Activated CD4-positive, alpha-beta T cell treated with anti-CD3 and anti-CD28 coated beads for 1 hour (primary cell): ENCODE measurements around the gene NFATC1.
A peak's percentile ranks its signal among the peaks of the same experiment; 100 is the strongest.

Experiments used
- DNase-seq: peaks from one replicate; pipeline ENCODE4 v3.0.0-alpha.2; 2020

The NFATC1 gene

GRCh38 chr18:79393181-79393634, 2.5 kb upstream of the NFATC1 start:
- DNase-seq: peak; percentile 11

- peak; percentile 17 for DNase-seq
Measured at GRCh38 chr18:79393635-79394533, 1.8 kb upstream of the NFATC1 start.

DNA sequence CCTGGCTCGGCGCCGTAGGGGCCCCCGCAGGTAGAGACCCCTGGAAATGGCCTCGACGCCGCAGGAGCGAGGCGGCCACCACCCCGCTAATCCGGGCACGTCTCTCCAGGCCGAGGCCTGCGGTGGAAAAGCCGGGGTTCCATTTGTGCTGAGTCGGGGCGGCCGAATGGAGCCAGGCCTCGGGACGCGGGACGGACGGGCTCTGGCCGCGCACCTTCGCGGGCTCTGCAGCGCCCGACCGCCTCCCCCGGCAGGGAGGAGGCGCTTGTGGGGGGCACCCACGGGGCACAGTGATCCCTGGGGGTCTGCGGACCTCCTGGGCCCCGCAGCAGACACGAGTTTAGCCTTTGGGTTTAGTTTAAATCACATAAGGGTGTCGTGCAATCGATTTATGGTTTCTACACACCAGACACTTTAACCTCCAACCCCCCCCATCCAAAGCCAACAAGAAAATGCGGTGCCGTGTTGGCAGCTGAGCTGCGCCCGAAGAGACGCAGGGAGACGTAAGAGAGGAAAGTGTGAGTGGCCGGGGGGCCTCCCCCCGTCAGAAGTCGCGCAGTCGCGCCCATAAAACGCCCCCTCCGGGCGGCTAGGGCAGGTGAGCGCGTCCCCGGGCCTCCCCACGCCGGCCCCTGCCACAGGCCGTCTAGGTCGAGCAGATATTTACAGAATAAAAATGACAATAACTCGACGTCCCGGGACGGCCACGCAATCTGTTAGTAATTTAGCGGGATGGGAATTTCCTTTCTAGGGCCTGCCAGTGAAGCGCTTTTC, 1.0 kb upstream of the NFATC1 start:
- peak; percentile 69 for DNase-seq

DNA sequence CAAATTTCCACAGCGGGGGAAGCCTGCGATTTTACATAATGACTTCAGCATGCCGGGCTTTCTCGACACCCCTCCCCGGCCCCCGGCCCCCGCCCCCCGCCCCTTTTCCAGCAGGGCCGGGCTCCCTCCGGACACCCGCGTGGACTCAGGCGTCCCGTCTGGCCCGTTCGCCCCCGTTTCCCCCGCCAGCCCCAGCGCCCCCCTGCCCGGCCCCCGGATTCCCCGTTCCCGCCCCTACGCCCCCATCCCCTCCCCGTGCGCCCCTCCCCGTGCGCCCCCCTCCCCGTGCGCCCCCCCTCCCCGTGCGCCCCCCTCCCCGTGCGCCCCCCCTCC, 456 bp upstream of the NFATC1 start:
- DNase-seq: no peak

- DNase-seq: no peak
Measured at GRCh38 chr18:79396431-79397246, 909 bp downstream of the NFATC1 start.

GRCh38 chr18:79397247-79397829, 1.6 kb downstream of the NFATC1 start:
- DNase-seq: no peak

GRCh38 chr18:79397830-79398761, 2.4 kb downstream of the NFATC1 start:
- DNase-seq: no peak

- no peak for DNase-seq
Measured at GRCh38 chr18:79399275-79400081, 3.7 kb downstream of the NFATC1 start.

- DNase-seq: peak; percentile 62
Measured at GRCh38 chr18:79400091-79400590, 4.4 kb downstream of the NFATC1 start.

DNA sequence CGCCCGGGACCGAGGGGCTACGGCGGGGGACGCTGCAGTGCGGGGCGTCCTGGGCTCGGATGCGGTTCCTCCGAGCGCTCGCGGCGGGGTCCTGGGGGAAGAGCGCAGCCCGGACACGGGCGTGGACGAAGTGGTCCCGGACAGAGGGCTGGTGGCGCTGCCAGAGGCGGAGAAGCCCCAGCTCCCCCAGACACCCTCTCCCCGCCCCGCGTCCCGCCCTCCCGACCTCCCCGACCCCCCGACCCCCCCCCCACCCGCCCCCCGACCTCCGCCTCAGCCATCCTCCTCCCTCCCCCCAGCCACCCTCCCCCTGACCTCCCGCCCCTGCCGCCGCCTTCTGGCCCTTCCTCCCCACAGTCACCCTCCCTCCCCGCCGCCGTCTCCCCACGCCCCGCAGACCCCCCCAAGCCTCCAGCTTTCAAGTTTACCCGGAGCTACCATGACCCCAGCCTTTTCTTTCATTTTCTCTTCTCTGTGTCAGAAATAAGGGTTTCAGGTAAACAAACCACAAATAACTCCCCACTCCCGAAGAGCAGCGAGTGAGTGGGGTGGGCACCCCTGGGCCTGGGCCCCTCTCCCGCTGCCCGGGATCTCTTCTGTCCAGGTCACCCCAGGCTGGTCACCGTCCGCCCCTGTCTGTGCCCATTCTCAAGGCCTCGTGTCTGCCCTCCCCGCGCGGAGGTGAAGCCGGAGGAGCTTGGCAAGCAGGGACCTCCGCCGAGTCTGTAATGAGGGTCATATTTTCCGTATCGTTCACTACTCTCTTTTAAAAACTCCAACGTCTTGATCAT, 5.1 kb downstream of the NFATC1 start:
- DNase-seq: no peak

- no peak for DNase-seq
Measured at GRCh38 chr18:79401494-79402208, 5.9 kb downstream of the NFATC1 start.

DNA sequence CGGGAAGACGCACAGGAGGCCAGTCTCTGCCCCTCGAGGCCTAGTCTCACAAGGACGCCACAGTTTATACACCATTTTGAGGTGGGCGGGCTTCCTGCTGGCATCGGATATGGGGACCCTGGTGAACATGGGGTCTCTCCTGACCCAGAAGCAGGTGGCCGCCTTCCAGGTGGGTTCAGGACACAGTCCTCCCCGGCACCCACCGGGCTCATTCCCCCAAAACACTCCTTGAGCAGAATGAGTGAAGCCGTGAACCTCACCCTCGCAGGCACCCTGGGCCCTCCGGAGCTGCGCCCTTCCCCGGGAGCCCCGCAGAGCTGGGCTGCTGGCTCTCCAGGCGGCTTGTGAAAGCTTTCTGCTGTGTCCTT, 6.5 kb downstream of the NFATC1 start:
- no peak for DNase-seq

DNA sequence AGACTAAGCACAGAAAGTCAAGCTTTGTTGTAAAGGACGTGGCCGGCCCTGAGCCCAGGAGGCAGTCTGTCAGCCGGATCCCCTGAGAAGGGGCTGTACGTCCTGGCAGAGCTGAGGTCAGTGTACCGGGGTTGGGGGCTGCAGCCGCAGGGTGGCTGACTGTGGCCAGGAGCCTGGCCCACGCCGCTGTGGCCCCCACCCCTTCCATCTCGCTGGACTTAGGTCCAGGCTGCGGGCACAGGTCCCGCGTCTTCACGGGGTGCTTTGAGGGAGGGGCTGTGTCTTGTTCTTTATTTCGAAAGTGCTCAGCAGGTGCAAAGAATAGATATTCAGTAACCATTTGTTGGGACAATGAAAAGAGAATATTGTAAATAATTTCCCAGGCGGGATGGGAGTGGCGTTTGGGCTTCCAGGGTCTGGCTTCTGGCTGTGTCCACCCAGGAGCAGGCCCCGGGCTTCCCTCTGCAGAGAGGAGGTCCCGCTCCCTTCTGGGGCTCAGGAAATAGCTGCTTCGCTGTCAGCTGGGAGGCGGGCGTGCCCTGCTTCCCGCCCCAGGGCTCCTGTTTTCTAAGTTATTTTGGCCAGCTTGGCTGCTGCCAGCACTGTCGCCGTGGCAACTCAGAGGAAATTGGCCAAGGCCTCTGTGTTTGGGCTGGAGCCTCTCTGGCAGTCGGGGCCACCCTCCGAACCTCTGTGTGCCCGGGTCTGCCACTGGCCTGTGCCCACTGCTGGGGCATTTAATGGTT, 7.4 kb downstream of the NFATC1 start:
- DNase-seq: no peak

- DNase-seq: no peak
Measured at GRCh38 chr18:79403723-79404566, 8.2 kb downstream of the NFATC1 start.

DNA sequence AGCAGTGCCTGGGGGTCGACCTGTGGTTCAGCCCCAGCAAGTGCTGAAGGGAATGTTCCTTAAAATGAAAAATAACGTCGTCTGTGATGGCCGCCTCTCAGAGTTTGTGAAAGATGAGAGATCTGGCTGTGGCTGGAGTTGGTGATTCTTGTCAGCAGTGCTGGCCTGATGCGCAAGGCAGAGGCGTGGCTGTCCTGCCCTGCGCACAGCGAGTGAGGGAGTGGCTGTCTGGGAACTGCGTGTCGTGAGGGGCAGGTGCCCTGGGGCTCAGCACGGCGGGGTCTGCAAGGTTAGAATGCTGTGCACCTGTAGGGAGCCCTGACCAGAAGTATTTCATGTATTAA, 8.8 kb downstream of the NFATC1 start:
- no peak for DNase-seq

- no peak for DNase-seq
Measured at GRCh38 chr18:79405019-79405780, 9.5 kb downstream of the NFATC1 start.
